HepG2 (cell line): ENCODE results near the gene YEATS4. TPM values are rescaled to one million over a fixed set of nuclear protein-coding genes. Genes with fewer than 3 reads are reported as not detected.

ENCODE experiments used
- ASH2L ChIP-seq: fragments of 300-600, 200-600 bp; sonication (generic); IDR thresholded peaks from 2 replicates; pipeline ENCODE4 v1.7.0; 2017; ENCODE audit warnings: low read depth, mild to moderate bottlenecking, moderate library complexity, mixed read lengths, low read length; ENCODE audit not compliant: insufficient read length
- CEBPB ChIP-seq: IDR thresholded peaks from 2 replicates; pipeline ENCODE4 v1.6.1; 2011; ENCODE audit warnings: low read depth, low read length, improper control_type of control experiment, borderline replicate concordance
- ELF1 ChIP-seq: sonication (generic); formaldehyde crosslinking; IDR thresholded peaks from 2 replicates; pipeline ENCODE4 v1.4.0; 2020; ENCODE audit warnings: missing genetic modification reagents
- EZH2 ChIP-seq: conservative IDR thresholded peaks from 2 replicates; pipeline ENCODE4 v1.6.1; 2012; ENCODE audit warnings: mild to moderate bottlenecking, low read depth, low read length, moderate library complexity
- FOXC1 ChIP-seq: sonication (generic); formaldehyde crosslinking; IDR thresholded peaks from 2 replicates; pipeline ENCODE4 v1.8.0; 2022; ENCODE audit warnings: mild to moderate bottlenecking, missing genetic modification reagents, borderline replicate concordance
- ISL2 ChIP-seq: sonication (generic); formaldehyde crosslinking; IDR thresholded peaks from 2 replicates; pipeline ENCODE4 v1.5.0; 2020; ENCODE audit warnings: missing genetic modification reagents
- KDM5B ChIP-seq: sonication (generic); formaldehyde crosslinking; IDR thresholded peaks from 2 replicates; pipeline ENCODE4 v1.4.0; 2020; ENCODE audit warnings: missing genetic modification reagents, mild to moderate bottlenecking, borderline replicate concordance
- POLR2AphosphoS5 ChIP-seq: IDR thresholded peaks from 2 replicates; pipeline ENCODE4 v1.6.1; 2012; ENCODE audit warnings: low read depth, low read length
- SMYD3 ChIP-seq: sonication (generic); formaldehyde crosslinking; IDR thresholded peaks from 2 replicates; pipeline ENCODE4 v1.8.1; 2023; ENCODE audit warnings: mild to moderate bottlenecking, missing genetic modification reagents
- TAF1 ChIP-seq: sonication (generic); formaldehyde crosslinking; IDR thresholded peaks from 2 replicates; pipeline ENCODE4 v1.4.0; 2020; ENCODE audit warnings: missing genetic modification reagents
- YEATS4 ChIP-seq: sonication (generic); formaldehyde crosslinking; IDR thresholded peaks from 2 replicates; pipeline ENCODE4 v1.4.0; 2020; ENCODE audit warnings: missing genetic modification reagents, borderline replicate concordance
- ZBTB3 ChIP-seq: sonication (generic); formaldehyde crosslinking; IDR thresholded peaks from 2 replicates; pipeline ENCODE4 v1.4.0; 2020; ENCODE audit warnings: low read depth, mild to moderate bottlenecking, moderate library complexity, missing genetic modification reagents, borderline replicate concordance
- ZMYM3 ChIP-seq: sonication (generic); formaldehyde crosslinking; IDR thresholded peaks from 2 replicates; pipeline ENCODE4 v1.5.1; 2020; ENCODE audit warnings: mild to moderate bottlenecking, missing genetic modification reagents
- ZNF143 ChIP-seq: sonication (generic); formaldehyde crosslinking; IDR thresholded peaks from 2 replicates; pipeline ENCODE4 v1.4.0; 2020; ENCODE audit warnings: missing genetic modification reagents
- ZNF224 ChIP-seq: sonication (generic); formaldehyde crosslinking; IDR thresholded peaks from 2 replicates; pipeline ENCODE4 v1.5.0; 2020; ENCODE audit warnings: mild to moderate bottlenecking, missing genetic modification reagents
- ZNF326 ChIP-seq: sonication (generic); formaldehyde crosslinking; IDR thresholded peaks from 2 replicates; pipeline ENCODE4 v1.4.0; 2020; ENCODE audit warnings: missing genetic modification reagents, borderline replicate concordance
- ZNF570 ChIP-seq: sonication (generic); formaldehyde crosslinking; IDR thresholded peaks from 2 replicates; pipeline ENCODE4 v1.4.0; 2020; ENCODE audit warnings: mild to moderate bottlenecking, missing genetic modification reagents, borderline replicate concordance
- ZNF768 ChIP-seq: sonication (generic); formaldehyde crosslinking; IDR thresholded peaks from 2 replicates; pipeline ENCODE4 v1.4.0; 2020; ENCODE audit warnings: missing genetic modification reagents
- ZNF777 ChIP-seq: sonication (generic); formaldehyde crosslinking; IDR thresholded peaks from 2 replicates; pipeline ENCODE4 v1.4.0; 2020; ENCODE audit warnings: missing genetic modification reagents
- polyA plus RNA-seq, 8 experiments: library from polyadenylated mRNA; depleted of rRNA in 3 of 8; stranded (reverse) in 7 of 8; unstranded in 1 of 8; fragments of >200 nt; fragmentation: Illumina TruSeq in 4 of 8; extraction: Trizol in 4 of 8; gene quantifications; 2 replicates each; pipeline versions ENCODE4 v1.2.1 to v1.2.3, GENCODE V29; 2011 to 2016; ENCODE audit warnings: low read depth in 4 of 8, missing spikeins in 1 of 8, mixed read lengths in 1 of 8; ENCODE audit not compliant: insufficient read depth in 1 of 8
- total RNA-seq, 5 experiments: library from RNA; depleted of rRNA; stranded (reverse); fragments of >200 nt; fragmentation: Illumina TruSeq; extraction: Trizol; gene quantifications; 2 replicates each; pipeline ENCODE4 v1.2.3, GENCODE V29; 2016; ENCODE audit warnings: low read depth in 1 of 5
- TF ChIP-seq, protein P1 (sequence below): IDR thresholded peaks from 2 replicates; pipeline ENCODE4 v1.6.1; 2016; ENCODE audit warnings: low read depth, missing genetic modification reagents, missing compliant biosample characterization
- TF ChIP-seq, protein P2 (sequence below): sonication (generic); formaldehyde crosslinking; IDR thresholded peaks from 2 replicates; pipeline ENCODE4 v1.8.0; 2023; ENCODE audit warnings: mild to moderate bottlenecking, missing genetic modification reagents
- TF ChIP-seq, protein P3 (sequence below): sonication (generic); formaldehyde crosslinking; IDR thresholded peaks from 2 replicates; pipeline ENCODE4 v1.4.0; 2020; ENCODE audit warnings: missing genetic modification reagents

The YEATS4 gene
- total and polyA plus RNA-seq, 2 of the 13 experiments (the other 11 are each of a cell fraction or from before 2014, with no cell fraction given) = 16.8 to 45.0 TPM

DNA sequence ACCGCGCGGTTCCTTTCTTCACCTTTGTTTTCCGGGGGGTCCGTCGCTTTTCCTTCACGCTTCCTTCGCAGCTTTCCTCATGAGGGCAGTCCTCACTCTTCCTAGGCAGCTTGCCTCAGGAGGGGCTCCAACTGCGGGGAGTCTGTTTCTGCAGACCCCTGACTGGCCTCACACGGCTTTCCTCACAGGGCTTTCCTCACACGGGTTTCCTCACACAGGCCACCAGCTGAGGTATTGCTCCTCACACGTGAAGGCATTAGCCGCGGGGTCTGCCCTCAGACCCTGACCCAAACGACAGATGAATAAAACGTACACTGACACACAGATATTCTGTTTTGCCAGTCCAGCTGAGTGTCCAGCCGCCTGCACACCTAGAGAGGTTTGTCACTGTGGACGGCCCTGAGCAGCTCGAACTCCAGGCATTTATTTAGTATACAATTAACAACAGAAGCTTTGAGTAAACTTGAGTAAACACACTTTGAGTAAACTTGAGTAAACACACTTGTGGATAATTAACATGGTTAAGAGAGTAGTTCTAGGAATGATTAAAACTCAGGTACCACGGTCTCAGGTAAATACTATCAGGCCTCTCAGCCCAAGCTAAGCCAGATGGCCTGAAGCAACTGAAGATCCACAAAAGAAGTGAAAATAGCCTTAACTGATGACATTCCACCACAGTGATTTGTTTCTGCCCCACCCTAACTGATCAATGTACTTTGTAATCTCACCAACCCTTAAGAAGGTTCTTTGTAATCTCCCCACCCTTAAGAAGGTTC, 27.4 kb upstream of the YEATS4 start (continued):
- TF ChIP-seq CEBPB = no peak
- peak; percentile 42; the same call in 1 of the 2 replicates for TF ChIP-seq TAF1 (CRISPR knock-in tag)
- TF ChIP-seq ZNF777 (CRISPR knock-in tag) = peak; percentile 49
- TF ChIP-seq ISL2 (CRISPR knock-in tag) = 0 out of 2 replicates have a peak, but pooled peaks have one; percentile 44
- TF ChIP-seq, protein P1, sequence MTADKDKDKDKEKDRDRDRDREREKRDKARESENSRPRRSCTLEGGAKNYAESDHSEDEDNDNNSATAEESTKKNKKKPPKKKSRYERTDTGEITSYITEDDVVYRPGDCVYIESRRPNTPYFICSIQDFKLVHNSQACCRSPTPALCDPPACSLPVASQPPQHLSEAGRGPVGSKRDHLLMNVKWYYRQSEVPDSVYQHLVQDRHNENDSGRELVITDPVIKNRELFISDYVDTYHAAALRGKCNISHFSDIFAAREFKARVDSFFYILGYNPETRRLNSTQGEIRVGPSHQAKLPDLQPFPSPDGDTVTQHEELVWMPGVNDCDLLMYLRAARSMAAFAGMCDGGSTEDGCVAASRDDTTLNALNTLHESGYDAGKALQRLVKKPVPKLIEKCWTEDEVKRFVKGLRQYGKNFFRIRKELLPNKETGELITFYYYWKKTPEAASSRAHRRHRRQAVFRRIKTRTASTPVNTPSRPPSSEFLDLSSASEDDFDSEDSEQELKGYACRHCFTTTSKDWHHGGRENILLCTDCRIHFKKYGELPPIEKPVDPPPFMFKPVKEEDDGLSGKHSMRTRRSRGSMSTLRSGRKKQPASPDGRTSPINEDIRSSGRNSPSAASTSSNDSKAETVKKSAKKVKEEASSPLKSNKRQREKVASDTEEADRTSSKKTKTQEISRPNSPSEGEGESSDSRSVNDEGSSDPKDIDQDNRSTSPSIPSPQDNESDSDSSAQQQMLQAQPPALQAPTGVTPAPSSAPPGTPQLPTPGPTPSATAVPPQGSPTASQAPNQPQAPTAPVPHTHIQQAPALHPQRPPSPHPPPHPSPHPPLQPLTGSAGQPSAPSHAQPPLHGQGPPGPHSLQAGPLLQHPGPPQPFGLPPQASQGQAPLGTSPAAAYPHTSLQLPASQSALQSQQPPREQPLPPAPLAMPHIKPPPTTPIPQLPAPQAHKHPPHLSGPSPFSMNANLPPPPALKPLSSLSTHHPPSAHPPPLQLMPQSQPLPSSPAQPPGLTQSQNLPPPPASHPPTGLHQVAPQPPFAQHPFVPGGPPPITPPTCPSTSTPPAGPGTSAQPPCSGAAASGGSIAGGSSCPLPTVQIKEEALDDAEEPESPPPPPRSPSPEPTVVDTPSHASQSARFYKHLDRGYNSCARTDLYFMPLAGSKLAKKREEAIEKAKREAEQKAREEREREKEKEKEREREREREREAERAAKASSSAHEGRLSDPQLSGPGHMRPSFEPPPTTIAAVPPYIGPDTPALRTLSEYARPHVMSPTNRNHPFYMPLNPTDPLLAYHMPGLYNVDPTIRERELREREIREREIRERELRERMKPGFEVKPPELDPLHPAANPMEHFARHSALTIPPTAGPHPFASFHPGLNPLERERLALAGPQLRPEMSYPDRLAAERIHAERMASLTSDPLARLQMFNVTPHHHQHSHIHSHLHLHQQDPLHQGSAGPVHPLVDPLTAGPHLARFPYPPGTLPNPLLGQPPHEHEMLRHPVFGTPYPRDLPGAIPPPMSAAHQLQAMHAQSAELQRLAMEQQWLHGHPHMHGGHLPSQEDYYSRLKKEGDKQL (CRISPR knock-in tag) = no peak
- TF ChIP-seq ZMYM3 = 0 out of 2 replicates have a peak, but pooled peaks have one; percentile 34
- no peak for TF ChIP-seq SMYD3
- peak; percentile 38; the same call in 1 of the 2 replicates for TF ChIP-seq ZNF143 (CRISPR knock-in tag)
- TF ChIP-seq, protein P2, sequence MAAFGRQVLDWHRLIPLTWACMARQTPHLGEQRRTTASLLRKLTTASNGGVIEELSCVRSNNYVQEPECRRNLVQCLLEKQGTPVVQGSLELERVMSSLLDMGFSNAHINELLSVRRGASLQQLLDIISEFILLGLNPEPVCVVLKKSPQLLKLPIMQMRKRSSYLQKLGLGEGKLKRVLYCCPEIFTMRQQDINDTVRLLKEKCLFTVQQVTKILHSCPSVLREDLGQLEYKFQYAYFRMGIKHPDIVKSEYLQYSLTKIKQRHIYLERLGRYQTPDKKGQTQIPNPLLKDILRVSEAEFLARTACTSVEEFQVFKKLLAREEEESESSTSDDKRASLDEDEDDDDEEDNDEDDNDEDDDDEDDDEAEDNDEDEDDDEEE = no peak
- no peak for TF ChIP-seq ASH2L
- TF ChIP-seq FOXC1 = 0 out of 2 replicates have a peak, but pooled peaks have one; percentile 14
- no peak for TF ChIP-seq ELF1 (CRISPR knock-in tag)
- TF ChIP-seq ZNF326 = no peak
- TF ChIP-seq YEATS4 (CRISPR knock-in tag) = 0 out of 2 replicates have a peak, but pooled peaks have one; percentile 36
- no peak for TF ChIP-seq ZNF570
- TF ChIP-seq, protein P3, sequence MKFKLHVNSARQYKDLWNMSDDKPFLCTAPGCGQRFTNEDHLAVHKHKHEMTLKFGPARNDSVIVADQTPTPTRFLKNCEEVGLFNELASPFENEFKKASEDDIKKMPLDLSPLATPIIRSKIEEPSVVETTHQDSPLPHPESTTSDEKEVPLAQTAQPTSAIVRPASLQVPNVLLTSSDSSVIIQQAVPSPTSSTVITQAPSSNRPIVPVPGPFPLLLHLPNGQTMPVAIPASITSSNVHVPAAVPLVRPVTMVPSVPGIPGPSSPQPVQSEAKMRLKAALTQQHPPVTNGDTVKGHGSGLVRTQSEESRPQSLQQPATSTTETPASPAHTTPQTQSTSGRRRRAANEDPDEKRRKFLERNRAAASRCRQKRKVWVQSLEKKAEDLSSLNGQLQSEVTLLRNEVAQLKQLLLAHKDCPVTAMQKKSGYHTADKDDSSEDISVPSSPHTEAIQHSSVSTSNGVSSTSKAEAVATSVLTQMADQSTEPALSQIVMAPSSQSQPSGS (CRISPR knock-in tag) = peak; percentile 10; the same call in 1 of the 2 replicates
- peak; percentile 37 for TF ChIP-seq POLR2AphosphoS5
- TF ChIP-seq KDM5B = peak; percentile 60; the same call in 1 of the 2 replicates
- peak; percentile 31; the same call in 1 of the 2 replicates for TF ChIP-seq ZNF768 (CRISPR knock-in tag)
- 0 out of 2 replicates have a peak, but pooled peaks have one; percentile 7 for TF ChIP-seq ZBTB3
- no peak for TF ChIP-seq EZH2
- TF ChIP-seq ZNF224 (CRISPR knock-in tag) = 0 out of 2 replicates have a peak, but pooled peaks have one; percentile 43
